NCI-H1436 (cell line): Measurements from ENCODE around the gene PTPA.

ENCODE experiments used
- DNase-seq: peaks from one replicate; lab custom pipeline; 2025; lab: John Stamatoyannopoulos, UW

The PTPA gene

GRCh38 chr9:129110740-129111527 is at the start of gene PTPA, which contains the start of gene CRAT:
Gene PTPA, plus strand, starts transcription at chr9:129111415. Its CDS starts 186 bp downstream, at chr9:129111601.
Gene CRAT, minus strand, starts transcription at chr9:129110793. Its CDS starts 284 bp downstream, at chr9:129110509.
- peak; percentile 93 for DNase-seq

- no peak for DNase-seq
Measured at GRCh38 chr9:129063061-129063460, 48.2 kb upstream of the PTPA start.

DNA sequence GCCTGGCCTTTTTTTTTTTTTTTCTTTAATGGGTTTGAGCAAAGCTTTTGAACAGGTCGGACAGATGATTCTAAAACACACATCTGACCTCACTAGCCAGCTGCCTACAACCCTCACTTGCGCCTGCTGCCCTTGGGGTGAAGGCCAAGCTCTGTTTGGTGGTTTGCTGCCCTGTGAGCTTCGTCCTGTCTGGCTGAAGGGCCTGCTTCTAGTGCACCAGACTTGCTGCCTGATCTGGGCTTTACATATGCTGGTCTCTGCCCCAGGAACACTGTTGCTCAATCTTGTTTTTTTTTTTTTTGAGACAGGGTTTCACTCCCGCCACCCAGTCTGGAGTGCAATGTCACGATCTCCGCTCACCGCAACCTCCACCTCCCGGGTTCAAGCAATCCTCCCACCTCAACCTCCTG is 46.7 kb upstream of the PTPA start:
- no peak for DNase-seq

DNA sequence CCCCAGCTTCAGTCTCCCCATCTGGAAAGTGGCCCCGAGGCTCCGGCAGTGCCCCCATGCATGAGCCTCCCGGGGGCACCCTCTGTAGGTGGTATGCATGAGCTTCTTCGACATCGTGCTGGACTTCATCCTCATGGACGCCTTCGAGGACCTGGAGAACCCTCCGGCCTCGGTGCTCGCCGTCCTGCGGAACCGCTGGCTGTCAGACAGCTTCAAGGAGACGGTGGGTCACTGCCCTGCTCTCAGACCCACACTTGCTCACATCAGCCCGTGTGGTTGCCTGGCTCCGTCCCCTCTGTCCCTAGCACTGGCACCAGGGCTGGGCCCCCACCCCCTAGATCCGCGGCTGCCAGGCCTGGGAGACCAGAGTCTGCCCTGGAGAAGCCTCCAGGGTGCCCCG is 43.1 kb upstream of the PTPA start:
- no peak for DNase-seq

DNA sequence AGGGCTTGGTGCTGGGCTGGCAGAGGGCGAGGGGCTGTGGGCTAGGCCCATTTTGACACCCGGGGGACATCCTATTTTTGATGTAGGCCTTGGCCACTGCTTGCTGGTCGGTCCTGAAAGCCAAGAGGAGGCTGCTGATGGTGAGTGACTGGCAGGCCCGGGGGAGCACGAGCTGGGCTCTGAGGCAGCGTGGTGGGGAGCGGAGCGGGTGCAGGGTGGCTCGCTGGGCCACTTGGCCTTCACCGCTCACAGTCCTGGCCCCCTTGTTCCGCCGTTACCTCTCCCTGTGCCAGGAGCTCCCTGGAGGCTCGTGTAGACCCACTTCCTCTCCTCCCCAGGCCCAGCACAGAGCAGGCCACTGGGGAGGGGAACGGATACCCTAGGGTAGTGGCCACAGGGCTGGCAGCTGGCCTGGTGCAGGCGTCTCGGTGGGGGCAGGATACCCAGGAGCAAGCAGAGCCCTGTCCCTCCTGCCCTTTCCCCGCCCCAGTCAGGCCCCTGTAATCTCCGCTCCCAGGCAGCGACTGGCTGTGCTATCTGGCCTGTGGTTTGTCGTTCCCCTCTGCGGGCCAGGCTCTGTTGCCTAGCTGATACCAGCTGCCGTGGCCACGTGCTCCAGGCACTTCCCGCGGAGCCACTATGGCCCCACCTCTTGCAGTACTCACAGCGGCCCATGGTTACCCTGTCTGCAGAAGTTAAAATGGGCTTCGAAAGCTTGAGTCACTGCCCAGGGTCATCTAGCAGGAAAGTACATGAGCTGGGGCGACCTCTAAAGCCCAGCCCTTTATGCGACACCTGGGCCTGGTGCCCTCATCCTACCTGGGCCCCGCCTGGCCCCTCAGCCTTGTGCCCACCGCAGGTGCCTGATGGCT is 42.0 kb upstream of the PTPA start:
- DNase-seq = no peak

DNA sequence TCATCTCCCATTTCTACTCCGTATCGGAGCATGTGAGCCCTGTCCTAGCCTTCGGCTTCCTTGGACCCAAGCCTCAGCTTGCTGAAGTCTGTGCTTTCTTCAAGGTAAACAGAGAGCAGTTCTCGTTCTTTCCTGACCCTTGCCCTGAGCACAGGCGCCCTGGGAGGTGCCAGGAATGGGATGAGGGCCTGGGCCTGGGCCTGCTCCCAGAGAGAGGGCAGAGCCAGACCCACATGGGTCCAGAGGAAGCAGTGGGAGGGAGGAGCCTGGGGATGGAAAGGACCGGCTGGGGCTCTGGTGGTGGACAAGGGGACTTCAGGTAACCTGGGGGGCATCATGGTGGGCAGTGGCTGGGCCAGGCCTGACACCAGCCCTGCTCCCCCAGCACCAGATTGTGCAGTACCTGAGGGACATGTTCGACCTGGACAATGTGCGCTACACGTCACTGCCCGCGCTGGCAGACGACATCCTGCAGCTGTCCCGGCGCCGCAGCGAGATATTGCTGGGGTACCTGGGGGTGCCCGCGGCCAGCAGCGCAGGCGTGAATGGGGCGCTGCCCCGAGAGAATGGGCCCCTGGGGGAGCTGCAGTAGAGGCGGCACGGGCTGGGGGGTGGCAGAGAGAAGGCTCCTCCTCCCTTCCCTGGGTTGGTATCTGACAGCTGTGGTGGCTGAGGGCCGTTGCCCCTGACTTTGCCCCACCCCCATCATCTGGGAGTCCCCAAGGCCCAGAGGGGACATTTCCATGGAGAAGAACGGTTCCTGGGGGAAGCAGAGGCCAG is 41.2 kb upstream of the PTPA start:
- no peak for DNase-seq

DNA sequence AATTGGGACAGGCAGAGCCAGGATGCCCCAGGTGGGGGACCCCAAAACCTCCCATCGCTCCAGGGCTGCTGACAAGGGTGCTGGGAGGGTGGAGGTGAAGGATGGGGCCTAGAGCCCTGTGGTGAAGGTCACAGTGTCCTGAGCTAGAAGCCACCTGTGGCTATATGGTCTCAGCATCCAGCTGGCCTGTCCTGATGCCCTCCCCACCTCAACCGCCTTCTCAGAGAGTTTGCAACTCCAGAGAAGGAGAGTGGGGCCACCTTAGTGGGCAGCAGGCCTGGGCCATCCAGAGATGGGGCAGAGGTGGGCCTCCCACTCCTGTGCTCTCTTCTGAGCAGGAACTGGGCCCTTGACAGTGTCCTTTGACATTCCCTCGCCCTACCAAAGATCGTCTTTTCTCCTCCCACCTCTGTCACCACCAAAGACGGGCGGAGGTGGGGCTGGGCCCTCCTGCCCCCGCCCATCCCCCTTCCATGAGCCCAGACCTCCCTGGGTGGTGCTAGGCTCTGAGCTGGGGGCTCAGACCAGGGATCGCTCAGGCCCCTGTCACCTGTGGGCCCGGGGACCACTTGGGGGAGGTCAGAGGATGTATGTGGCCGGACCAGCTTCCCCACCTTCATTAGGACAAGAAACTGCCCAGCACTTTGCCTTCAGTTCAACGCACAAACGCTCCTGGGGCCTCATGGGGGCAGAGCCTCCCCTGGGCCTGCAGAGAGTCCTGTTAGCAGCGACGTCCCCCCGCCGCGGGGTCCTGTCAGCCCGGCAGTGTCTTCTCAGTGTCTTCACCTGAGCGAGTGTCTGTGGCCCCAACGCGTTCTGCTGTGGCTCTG is 40.3 kb upstream of the PTPA start:
- DNase-seq = no peak

DNA sequence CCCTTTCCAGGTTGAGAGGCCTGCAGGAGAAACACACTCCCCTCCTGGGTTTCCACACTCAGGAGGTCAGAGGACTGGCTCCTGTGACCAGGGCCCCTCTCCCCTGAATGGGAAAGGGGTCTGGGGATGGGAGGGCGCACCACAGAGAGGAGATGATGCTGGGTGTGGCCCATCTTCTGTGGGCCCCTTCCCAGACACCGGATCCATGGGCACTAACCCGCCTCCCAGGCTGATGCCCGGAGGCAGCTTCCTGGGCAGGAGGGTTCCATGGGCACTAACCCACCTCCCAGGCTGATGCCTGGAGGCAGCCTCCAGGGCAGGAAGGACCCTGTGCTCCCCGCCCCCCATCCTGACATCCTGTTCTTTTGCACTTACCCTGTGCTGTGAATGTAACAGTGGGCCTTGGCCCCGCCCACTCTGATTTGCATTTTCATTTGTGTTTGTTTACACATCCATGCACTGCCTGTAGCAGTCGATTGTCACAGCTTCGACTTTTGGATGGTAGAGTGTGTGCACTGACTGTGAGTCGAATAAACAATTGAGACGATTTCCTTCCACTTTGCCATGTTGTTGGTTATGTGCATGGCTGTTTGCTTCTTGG is 39.6 kb upstream of the PTPA start:
- DNase-seq = no peak

- no peak for DNase-seq
Measured at GRCh38 chr9:129072171-129072570, 39.0 kb upstream of the PTPA start.

GRCh38 chr9:129073404-129073803 is 37.8 kb upstream of the PTPA start:
- DNase-seq = no peak

- DNase-seq = no peak
Measured at GRCh38 chr9:129074106-129074505, 37.1 kb upstream of the PTPA start.

GRCh38 chr9:129075996-129076639 is 35.1 kb upstream of the PTPA start:
- no peak for DNase-seq

- no peak for DNase-seq
Measured at GRCh38 chr9:129076640-129077037, 34.6 kb upstream of the PTPA start.

- no peak for DNase-seq
Measured at GRCh38 chr9:129077236-129077635, 34.0 kb upstream of the PTPA start.

- no peak for DNase-seq
Measured at GRCh38 chr9:129078691-129079503, 32.3 kb upstream of the PTPA start.

DNA sequence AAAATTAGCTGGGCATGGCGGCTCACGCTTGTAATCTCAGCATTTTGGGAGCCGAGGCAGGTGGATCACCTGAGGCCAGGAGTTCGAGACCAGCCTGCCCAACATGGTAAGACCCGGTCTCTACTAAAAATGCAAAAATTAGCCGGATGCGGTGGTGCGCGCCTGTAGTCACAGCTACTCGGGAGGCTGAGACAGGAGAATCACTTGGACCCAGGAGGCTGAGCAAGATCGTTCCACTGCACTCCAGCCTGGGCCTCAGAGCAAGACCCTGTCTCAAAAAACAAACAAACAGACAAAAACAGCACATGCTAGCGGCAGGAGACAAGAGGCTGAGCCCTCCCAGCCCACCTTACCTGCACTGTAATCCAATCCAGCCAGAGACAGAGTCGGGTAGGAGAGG is 31.4 kb upstream of the PTPA start:
- no peak for DNase-seq

DNA sequence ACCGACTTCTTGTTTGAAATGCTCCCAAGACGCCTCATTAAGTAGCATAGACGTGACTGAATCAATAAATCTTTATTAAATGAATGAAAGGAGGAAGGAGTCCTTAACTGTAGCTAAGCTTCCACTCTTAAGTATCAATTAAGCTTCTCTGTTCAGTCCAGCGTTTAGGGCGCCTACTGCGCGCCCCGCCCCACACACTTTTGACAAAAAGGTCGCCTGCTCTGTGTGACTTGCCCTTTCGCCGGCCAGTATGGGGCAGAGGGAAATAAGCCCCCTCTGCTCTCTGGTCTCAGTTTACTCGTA is 31.0 kb upstream of the PTPA start:
- no peak for DNase-seq

GRCh38 chr9:129080601-129081387 is 30.4 kb upstream of the PTPA start, which contains the start of gene DOLPP1:
Gene DOLPP1, plus strand, starts transcription at chr9:129081111. Its CDS starts 21 bp downstream, at chr9:129081132.
- DNase-seq = peak; percentile 98

GRCh38 chr9:129081388-129081904 is 29.8 kb upstream of the PTPA start:
- no peak for DNase-seq
